GM19239 (cell line): Measurements from ENCODE around the gene MRPL3.
"Not testable (repeated sequence)": the region's sequence is repeated elsewhere in the genome, so short reads cannot be mapped to it uniquely, and the experiment has no call there.

Experiments
- DNase-seq: peaks from one replicate; pipeline ENCODE4 v3.0.0; 2011; ENCODE audit warnings: low spot score; ENCODE audit not compliant: insufficient read length
- FAIRE-seq: peaks from 2 replicates; lab custom pipeline; 2011; peaks lifted over from hg19 to GRCh38; lab: Jason Lieb, UNC

The MRPL3 gene

DNA sequence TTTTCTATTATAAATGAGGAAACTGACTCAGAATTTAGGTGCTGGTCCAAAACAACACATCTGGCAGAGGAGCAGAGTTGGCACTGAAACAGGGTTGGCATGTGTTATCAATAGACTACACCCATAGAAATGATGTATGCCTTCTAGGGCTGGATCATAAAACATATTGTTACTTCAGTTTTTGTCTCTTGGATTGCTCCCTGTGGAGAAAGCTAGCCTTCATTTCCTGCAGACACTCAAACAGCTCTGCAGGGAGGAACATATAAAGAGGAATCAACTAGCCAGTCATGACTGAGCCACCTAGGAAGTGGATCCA lies 507 bp upstream of the MRPL3 start:
- FAIRE-seq (no peak), DNase-seq (no peak)

- DNase-seq: no peak
- FAIRE-seq: peak; percentile 56
Measured at GRCh38 chr3:131501949-131502348, 822 bp downstream of the MRPL3 start.

DNA sequence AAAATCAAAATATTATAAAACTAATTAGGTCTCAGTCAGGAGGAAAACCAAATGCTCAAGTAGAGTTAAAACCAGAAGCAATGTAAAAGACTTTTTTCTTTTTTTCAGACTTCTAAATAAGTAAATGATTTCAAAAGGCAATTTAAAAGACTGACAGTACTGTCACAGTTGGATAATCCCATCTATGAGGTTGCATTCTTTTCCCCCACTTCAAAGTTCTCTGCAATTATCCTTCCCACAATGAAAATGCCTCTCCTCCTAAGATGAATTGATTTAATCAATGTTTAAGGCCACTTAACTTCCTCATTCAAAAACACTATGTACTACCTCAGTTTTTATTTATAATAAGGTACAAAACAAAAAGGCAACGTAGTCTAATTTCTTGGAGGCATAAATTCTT lies 8.1 kb downstream of the MRPL3 start:
- no peak for DNase-seq

GRCh38 chr3:131491775-131492174 lies 11.0 kb downstream of the MRPL3 start:
- DNase-seq: no peak

More for the DNA sequence above, 8.1 kb downstream of the MRPL3 start:
- no peak for FAIRE-seq

GRCh38 chr3:131491084-131491483 lies 11.7 kb downstream of the MRPL3 start:
- FAIRE-seq (no peak), DNase-seq (no peak)

More at GRCh38 chr3:131491775-131492174, 11.0 kb downstream of the MRPL3 start:
- FAIRE-seq: no peak

DNA sequence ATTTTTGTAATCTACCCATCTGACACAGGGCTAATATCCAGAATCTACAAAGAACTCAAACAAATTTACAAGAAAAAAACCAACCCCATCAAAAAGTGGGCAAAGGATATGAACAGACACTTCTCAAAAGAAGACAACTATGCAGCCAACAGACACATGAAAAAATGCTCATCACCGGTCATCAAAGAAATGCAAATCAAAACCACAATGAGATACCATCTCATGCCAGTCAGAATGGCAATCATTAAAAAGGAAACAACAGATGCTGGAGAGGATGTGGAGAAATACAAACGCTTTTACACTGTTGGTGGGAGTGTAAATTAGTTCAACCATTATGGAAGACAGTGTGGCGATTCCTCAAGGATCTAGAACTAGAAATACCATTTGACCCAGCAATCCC lies 16.2 kb downstream of the MRPL3 start:
- not testable (repeated sequence) for FAIRE-seq, DNase-seq

DNA sequence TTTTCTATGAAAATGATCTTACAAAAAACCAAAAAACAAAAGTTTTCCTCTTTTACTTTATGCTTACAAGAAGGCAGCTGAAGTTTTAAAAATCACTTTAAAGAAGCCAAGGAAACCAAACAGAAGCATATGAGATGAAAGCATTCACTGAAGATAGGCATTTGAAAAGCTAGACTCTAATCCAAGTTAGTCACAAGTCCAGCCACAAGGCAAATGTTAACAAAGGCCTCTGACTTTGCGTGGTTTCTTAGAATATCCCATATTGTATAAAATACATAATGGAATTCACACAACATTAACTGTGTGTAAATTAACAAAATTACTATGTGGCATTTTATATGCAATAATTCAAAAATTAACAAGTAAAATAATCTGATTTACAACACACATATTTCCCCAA lies 17.7 kb downstream of the MRPL3 start:
- FAIRE-seq (no peak), DNase-seq (no peak)

DNA sequence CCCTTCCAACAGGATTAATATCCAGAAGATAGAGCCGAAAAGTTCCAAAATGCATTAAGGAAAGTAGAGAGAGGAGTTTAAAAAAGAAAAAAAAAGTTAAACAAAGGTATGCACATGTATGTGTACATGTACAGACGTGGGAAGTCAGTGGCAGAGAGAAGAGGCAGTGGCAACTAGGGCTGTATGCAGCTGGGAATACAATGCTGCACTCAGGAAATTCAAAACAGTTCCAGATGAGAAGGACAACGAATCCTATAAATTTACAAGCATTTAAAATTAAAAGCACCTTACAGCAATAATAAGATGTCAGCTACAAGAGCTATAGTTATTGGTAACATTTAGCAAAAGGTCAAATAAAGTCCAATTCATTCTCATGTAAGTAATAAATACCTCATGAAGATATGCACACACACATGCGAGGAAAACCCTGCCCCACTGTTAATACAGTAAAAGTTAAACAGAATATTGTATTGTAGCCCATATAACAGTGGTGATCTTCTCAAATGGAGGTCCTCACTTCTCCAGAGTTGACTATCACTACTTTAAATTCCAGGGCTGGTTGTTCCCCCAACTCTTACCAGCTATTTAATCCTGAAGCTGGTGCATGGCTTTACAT lies 18.2 kb downstream of the MRPL3 start:
- DNase-seq: no peak
- FAIRE-seq: no peak

- peak; percentile 14 for FAIRE-seq
- DNase-seq: no peak
Measured at GRCh38 chr3:131480116-131480515, 22.7 kb downstream of the MRPL3 start.

DNA sequence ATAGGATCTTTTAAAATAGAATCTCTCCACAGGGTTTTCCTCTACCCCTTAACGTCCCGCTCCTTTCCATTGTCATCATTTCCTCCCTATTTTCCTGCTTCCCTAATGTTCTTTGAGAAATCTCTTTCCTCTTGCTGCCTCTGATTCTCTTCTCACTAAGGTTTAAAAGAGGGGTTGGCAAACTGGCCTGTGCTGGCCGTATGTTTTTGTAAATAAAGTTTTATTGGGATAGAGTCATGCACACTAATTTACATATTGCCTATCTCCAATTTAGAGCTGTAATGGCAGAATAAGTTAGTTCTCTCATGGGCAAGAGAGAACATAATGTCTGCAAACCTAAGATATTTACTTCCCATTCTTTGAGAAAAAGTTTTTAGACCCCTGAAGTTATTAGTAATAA lies 25.0 kb downstream of the MRPL3 start:
- no peak for DNase-seq
- no peak for FAIRE-seq

DNA sequence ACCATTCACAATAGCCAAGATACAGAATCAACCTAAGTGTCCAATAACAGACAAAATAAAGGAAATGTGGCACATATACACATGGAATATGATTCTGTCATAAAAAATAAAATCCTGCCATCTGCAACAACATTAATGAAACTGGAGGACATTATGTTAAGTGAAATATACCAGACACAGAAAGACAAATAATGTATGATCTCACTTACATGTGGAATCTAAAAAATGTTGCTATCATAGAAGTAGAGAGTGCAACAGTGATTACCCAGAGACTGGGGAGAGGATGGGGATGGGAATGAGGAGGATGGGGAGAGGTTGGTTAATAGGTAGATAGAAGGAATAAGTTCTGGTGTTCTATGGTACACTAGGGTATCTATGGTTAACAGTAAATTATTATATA lies 28.7 kb downstream of the MRPL3 start:
- DNase-seq (no peak), FAIRE-seq (no peak)

- FAIRE-seq: no peak
- DNase-seq: no peak
Measured at GRCh38 chr3:131470377-131470776, 32.4 kb downstream of the MRPL3 start.

DNA sequence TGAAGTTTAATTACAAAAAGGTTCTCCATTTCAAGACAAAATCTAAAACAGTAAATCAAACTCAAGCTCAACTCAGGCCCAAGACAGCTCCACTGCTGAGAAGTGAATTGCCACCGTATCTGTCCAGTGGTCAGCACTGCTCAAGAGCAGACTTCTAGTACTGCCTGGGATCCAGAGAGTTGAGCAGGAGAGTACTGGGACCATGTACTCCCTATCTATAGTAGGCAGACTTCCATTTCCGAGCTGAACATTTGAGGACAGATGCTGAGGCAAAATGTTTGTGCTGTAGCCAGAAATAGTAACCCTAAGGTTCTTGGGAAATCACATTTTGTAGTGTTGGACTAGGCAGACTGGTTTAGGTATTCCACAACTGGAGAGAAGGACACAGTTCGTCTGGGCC lies 44.1 kb downstream of the MRPL3 start:
- FAIRE-seq: no peak
- no peak for DNase-seq

DNA sequence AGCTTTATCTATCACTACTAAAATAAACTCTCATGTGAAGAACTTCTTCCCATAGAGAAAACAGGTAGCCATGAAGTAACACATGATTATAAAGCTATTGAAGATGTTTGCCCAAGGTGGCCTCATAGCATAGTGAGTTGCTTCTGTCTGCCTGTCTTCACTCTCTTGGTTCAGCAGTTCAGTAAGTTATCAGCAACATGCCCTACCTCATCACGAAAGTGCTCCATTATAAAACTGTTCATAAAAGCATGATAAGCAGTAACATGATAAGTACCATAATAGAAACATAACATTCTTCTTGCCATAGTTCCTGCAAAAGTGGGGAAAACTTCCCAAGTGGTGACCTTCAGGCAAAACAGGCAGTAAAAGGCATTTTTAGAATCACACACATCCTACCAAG lies 45.6 kb downstream of the MRPL3 start:
- no peak for FAIRE-seq
- DNase-seq: no peak

- no peak for FAIRE-seq
- no peak for DNase-seq
Measured at GRCh38 chr3:131454501-131454900, 48.3 kb downstream of the MRPL3 start.

DNA sequence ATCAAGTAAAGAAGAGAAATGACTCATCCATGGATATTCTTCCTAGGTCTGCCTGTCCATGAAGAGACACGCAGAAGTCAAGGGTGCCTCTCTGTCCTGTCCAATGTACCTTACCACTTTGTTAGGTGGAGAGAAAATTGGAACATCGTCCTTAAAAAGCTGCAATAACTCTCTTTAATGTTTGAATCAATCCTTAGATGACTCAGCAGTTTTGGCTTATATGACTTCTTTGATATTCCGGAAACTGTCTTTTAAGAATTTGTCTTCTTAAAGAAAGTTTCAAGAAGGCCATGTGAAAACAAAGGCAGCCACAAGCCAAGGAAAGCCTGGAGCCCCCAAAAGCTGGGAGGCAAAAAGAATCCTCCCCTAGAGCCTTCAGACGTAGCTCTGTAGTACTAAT lies 49.2 kb downstream of the MRPL3 start:
- FAIRE-seq (no peak), DNase-seq (no peak)

- FAIRE-seq: no peak
- no peak for DNase-seq
Measured at GRCh38 chr3:131447349-131447748, 55.4 kb downstream of the MRPL3 start.

GRCh38 chr3:131444180-131444579 lies 58.6 kb downstream of the MRPL3 start:
- FAIRE-seq (no peak), DNase-seq (no peak)

GRCh38 chr3:131439084-131439483 lies 63.7 kb downstream of the MRPL3 start:
- no peak for DNase-seq
- no peak for FAIRE-seq

- DNase-seq: no peak
- no peak for FAIRE-seq
Measured at GRCh38 chr3:131435000-131435399, 67.8 kb downstream of the MRPL3 start.

DNA sequence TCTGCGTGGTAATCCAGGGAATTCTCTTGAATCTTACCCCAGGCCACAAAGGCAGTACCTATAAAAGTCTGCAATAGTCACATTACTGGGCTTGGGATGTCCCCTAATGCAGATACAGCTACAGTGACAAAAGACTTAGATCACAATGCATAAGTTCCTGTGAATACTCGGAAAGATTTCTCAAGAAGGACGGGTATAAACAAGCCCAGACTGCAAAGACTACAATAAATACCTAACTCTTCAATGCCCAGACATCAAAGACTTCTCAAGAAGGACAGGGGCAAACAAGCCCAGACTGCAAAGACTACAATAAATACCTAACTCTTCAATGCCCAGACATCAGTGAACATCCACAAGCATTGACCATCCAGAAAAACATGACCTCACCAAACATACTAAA lies 70.3 kb downstream of the MRPL3 start:
- no peak for DNase-seq
- no peak for FAIRE-seq

GRCh38 chr3:131431754-131432153 lies 71.0 kb downstream of the MRPL3 start:
- FAIRE-seq: no peak
- DNase-seq: no peak

DNA sequence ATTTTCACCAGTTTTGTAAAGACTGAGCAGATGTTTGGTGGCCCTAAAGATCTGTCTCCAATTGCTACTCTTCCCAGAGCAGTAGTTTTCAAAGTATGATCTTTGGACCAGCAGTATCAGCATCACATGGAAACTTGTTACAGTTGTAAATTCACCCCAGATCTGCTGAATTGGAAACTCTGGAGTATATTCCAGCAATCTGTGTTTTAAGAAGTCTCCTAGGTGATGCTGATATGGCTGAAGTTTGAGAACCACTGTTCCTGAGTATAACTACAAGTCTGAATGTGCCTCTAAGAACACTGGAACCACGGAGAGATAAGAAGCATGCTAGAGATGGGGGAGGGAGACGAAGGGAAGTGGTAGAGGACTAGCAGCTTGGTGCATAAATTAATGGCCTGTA lies 75.5 kb downstream of the MRPL3 start:
- no peak for FAIRE-seq
- DNase-seq: no peak
